ENCODE measurements around the gene UQCRC1.

UQCRC1 gene

GRCh38 chr3:48588230-48588629, 21.2 kb downstream of the UQCRC1 start:
- no peak overlapping the region for H3K4me3 ChIP-seq (ENCODE audit: low read length)
- no peak for TF ChIP-seq CTCF (conservative IDR thresholded peaks at IDR 0.05; ENCODE audit: low read depth, low read length)
- DNase-seq (ENCODE audit: low read depth): no peak

GRCh38 chr3:48587686-48588085, 21.8 kb downstream of the UQCRC1 start:
- no peak for DNase-seq (ENCODE audit: low read depth)
- TF ChIP-seq CTCF (conservative IDR thresholded peaks at IDR 0.05; ENCODE audit: low read depth, low read length): no peak
- no peak overlapping the region for H3K4me3 ChIP-seq (ENCODE audit: low read length)

- DNase-seq (ENCODE audit: low read depth): no peak
- TF ChIP-seq CTCF (conservative IDR thresholded peaks at IDR 0.05; ENCODE audit: low read depth, low read length): no peak
- no peak overlapping the region for H3K4me3 ChIP-seq (ENCODE audit: low read length)
Measured at GRCh38 chr3:48585411-48585810, 24.0 kb downstream of the UQCRC1 start.

GRCh38 chr3:48584836-48585235, 24.6 kb downstream of the UQCRC1 start:
- DNase-seq (ENCODE audit: low read depth): no peak
- no peak overlapping the region for H3K4me3 ChIP-seq (ENCODE audit: low read length)

GRCh38 chr3:48581621-48582481, 27.6 kb downstream of the UQCRC1 start:
- TF ChIP-seq CTCF (conservative IDR thresholded peaks at IDR 0.05; ENCODE audit: low read depth, low read length): no peak
- DNase-seq (ENCODE audit: low read depth): no peak
- no peak overlapping the region for H3K4me3 ChIP-seq (ENCODE audit: low read length)

More at GRCh38 chr3:48584836-48585235, 24.6 kb downstream of the UQCRC1 start:
- no peak for TF ChIP-seq CTCF (conservative IDR thresholded peaks at IDR 0.05; ENCODE audit: low read depth, low read length)

GRCh38 chr3:48576647-48577046, 32.8 kb downstream of the UQCRC1 start:
- no peak for DNase-seq (ENCODE audit: low read depth)
- no peak overlapping the region for H3K4me3 ChIP-seq (ENCODE audit: low read length)
- no peak for TF ChIP-seq CTCF (conservative IDR thresholded peaks at IDR 0.05; ENCODE audit: low read depth, low read length)

GRCh38 chr3:48575366-48575765, 34.1 kb downstream of the UQCRC1 start:
- no peak for DNase-seq (ENCODE audit: low read depth)
- TF ChIP-seq CTCF (conservative IDR thresholded peaks at IDR 0.05; ENCODE audit: low read depth, low read length): no peak
- no peak overlapping the region for H3K4me3 ChIP-seq (ENCODE audit: low read length)

Data from retinal pigment epithelial cell (primary cell).